Esophagus squamous epithelium (tissue), 5 donors: Measurements from ENCODE around the gene MEP1B. TPM values are rescaled to one million over a fixed set of nuclear protein-coding genes. Genes with fewer than 3 reads are reported as not detected.

ENCODE experiments used
- DNase-seq: peaks from one replicate; lab custom pipeline; 2025; lab: John Stamatoyannopoulos, UW
- H3K27ac ChIP-seq, 4 donors: fragments of 200-600 bp; sonication (generic); one replicate each; pipeline ENCODE4 v1.5.1; 2016 to 2019; ENCODE audit warnings: mild to moderate bottlenecking in 1 of 4
- H3K27me3 ChIP-seq, 4 donors: fragments of 200-600 bp; sonication (generic); 1 replicate in 3 of 4; 2 replicates in 1 of 4; pipeline versions ENCODE4 v1.5.1 to v1.6.0; 2017 to 2021; ENCODE audit warnings: antibody characterized with exemption in 1 of 4
- H3K36me3 ChIP-seq, 3 donors: fragments of 200-600 bp; sonication (generic); one replicate each; pipeline ENCODE4 v1.5.1; 2016 to 2019
- H3K4me1 ChIP-seq, 3 donors: fragments of 200-600 bp; sonication (generic); one replicate each; pipeline ENCODE4 v1.5.1; 2017 to 2019
- H3K4me3 ChIP-seq, 4 donors: fragments of 200-600 bp; sonication (generic); 1 replicate in 3 of 4; 2 replicates in 1 of 4; pipeline ENCODE4 v1.5.1; 2016 to 2019; ENCODE audit warnings: mild to moderate bottlenecking in 2 of 4, moderate library complexity in 1 of 4
- H3K9me3 ChIP-seq, 3 donors: fragments of 200-600 bp; sonication (generic); one replicate each; pipeline ENCODE4 v1.5.1; 2016 to 2019
- POLR2A ChIP-seq, 4 donors: fragments of 450-650 bp; IDR thresholded peaks; one replicate each; pipeline ENCODE4 v1.6.1; 2017; ENCODE audit warnings: antibody characterized with exemption in 4 of 4, mild to moderate bottlenecking in 4 of 4, moderate library complexity in 3 of 4
- WGBS, 2 donors: methylation state at CpG; one replicate each; pipeline ENCODE4 v1.1.5; 2018; 5-methylcytosine and 5-hydroxymethylcytosine counted together
- intact Hi-C: fragments of 100-400 bp; cut with DNase I; formaldehyde crosslinking; loops from one replicate; pipeline ENCODE4 v1.15.0; 2022
- total RNA-seq, 4 donors: library from RNA; depleted of rRNA; stranded (reverse); fragments of >200 nt; gene quantifications; one replicate each; pipeline ENCODE4 v1.1.0, GENCODE V29; 2016
- TF ChIP-seq, protein P1 (sequence below), 6 experiments: fragments of 450-650 bp in 4 of 6; fragments of 200-600 bp in 2 of 6; sonication (generic) in 2 of 6; IDR thresholded peaks; one replicate each; pipeline ENCODE4 v1.5.1; 2016 to 2019; ENCODE audit warnings: antibody characterized with exemption in 6 of 6, mild to moderate bottlenecking in 4 of 6, moderate library complexity in 4 of 6
- donor health status: DM: yes; HTN: yes; CAD: no.

MEP1B gene
- total RNA-seq, 4 donors from 2014 or later: not detected

DNA sequence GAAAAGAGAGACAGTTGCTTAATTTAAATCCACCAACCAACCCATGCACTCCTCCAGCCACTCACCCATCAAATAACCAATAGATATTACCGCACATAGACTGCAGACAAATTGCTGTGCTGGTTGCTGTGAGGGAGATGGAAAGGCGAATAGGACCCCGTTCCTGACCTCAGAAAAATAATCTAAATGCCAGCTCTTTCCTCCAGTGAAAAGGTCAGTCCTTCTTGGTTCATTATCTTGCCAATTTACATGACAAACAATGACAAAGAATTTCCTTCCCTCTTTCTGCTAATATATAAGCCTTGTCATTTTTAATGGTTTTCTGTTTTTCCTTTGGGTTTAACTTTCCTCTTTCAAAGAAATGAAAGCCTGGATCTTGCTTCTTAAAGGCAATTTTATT, 61.6 kb downstream of the MEP1B start:
- Histone ChIP-seq H3K9me3 (no peaks in the 10 kb centered on the region), H3K4me1 (no peaks in the 10 kb centered on the region), H3K27me3 (no peaks in the 10 kb centered on the region), H3K27ac (no peak overlapping the region), H3K4me3 (no peak overlapping the region), H3K36me3 (no peaks in the 10 kb centered on the region)
- TF ChIP-seq, protein P1, sequence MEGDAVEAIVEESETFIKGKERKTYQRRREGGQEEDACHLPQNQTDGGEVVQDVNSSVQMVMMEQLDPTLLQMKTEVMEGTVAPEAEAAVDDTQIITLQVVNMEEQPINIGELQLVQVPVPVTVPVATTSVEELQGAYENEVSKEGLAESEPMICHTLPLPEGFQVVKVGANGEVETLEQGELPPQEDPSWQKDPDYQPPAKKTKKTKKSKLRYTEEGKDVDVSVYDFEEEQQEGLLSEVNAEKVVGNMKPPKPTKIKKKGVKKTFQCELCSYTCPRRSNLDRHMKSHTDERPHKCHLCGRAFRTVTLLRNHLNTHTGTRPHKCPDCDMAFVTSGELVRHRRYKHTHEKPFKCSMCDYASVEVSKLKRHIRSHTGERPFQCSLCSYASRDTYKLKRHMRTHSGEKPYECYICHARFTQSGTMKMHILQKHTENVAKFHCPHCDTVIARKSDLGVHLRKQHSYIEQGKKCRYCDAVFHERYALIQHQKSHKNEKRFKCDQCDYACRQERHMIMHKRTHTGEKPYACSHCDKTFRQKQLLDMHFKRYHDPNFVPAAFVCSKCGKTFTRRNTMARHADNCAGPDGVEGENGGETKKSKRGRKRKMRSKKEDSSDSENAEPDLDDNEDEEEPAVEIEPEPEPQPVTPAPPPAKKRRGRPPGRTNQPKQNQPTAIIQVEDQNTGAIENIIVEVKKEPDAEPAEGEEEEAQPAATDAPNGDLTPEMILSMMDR (IDR thresholded peaks at IDR 0.05): no peak
- TF ChIP-seq POLR2A (IDR thresholded peaks at IDR 0.05): no peak
- no peak for DNase-seq
- intact Hi-C loops: no loop called here
- WGBS, 2 donors: 62 to 65% methylated on average over 3 of the region's 3 CpGs

DNA sequence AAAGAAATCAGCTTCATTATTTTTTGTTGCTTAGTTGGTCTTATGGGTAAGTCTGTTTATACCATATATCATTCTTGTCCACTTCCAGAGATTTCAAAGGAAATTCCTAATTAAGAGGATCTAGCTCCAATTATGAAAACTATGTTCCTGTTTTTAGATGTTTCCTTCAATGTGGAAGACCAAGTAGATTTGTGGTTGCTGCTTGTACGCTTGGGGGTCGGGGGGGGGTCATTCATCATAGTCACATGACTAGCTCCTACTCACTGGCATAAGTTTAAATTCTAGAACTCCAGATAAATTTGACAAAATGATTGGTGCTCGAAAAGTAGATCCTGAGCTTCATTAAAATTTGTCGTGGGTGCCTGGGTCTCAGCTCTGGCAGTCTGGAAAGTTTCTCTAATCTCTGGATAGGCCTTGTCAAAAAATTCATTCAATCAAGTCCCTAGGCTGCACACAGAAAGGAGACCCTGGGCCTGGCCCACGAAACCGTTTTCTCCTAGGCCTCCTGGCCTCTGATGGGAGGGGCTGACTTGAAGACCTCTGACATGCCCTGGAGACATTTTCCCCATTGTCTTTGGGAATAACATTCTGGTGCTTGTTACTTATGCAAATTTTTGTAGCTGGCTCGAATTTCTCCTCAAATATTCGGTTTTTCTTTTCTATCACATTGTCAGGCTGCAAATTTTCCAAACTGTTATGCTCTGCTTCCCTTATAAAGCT, 62.5 kb downstream of the MEP1B start:
- Histone ChIP-seq H3K27me3 (no peaks in the 10 kb centered on the region), H3K36me3 (no peaks in the 10 kb centered on the region), H3K4me1 (no peaks in the 10 kb centered on the region), H3K27ac (no peak overlapping the region), H3K4me3 (no peak overlapping the region), H3K9me3 (no peaks in the 10 kb centered on the region)
- WGBS, 2 donors: 60 to 75% methylated on average over 8 of the region's 8 CpGs
- no peak for DNase-seq
- no peak for TF ChIP-seq POLR2A (IDR thresholded peaks at IDR 0.05)
- TF ChIP-seq, protein P1 (IDR thresholded peaks at IDR 0.05): no peak
- intact Hi-C loops: no loop called here

GRCh38 chr18:32255570-32255969, 65.7 kb downstream of the MEP1B start:
- no peaks in the 10 kb centered on the region for H3K9me3 ChIP-seq
- H3K27me3 ChIP-seq: no peaks in the 10 kb centered on the region
- H3K36me3 ChIP-seq: no peaks in the 10 kb centered on the region
- intact Hi-C loops: no loop called here
- 50 to 53% methylated on average over 3 of the region's 3 CpGs for WGBS, 2 donors
- H3K4me1 ChIP-seq: no peaks in the 10 kb centered on the region
- DNase-seq: no peak
- TF ChIP-seq POLR2A (IDR thresholded peaks at IDR 0.05): no peak
- TF ChIP-seq, protein P1 (IDR thresholded peaks at IDR 0.05): no peak
- no peak overlapping the region for H3K27ac ChIP-seq
- no peak overlapping the region for H3K4me3 ChIP-seq

GRCh38 chr18:32257084-32257785, 67.4 kb downstream of the MEP1B start:
- Histone ChIP-seq H3K27me3 (no peaks in the 10 kb centered on the region), H3K4me3 (no peak overlapping the region), H3K4me1 (no peaks in the 10 kb centered on the region), H3K9me3 (no peaks in the 10 kb centered on the region), H3K36me3 (no peaks in the 10 kb centered on the region), H3K27ac (no peak overlapping the region)
- no peak for DNase-seq
- intact Hi-C loops: no loop called here
- no peak for TF ChIP-seq POLR2A (IDR thresholded peaks at IDR 0.05)
- TF ChIP-seq, protein P1 (IDR thresholded peaks at IDR 0.05): no peak
- WGBS, 2 donors: 58 to 76% methylated on average over 5 of the region's 5 CpGs

DNA sequence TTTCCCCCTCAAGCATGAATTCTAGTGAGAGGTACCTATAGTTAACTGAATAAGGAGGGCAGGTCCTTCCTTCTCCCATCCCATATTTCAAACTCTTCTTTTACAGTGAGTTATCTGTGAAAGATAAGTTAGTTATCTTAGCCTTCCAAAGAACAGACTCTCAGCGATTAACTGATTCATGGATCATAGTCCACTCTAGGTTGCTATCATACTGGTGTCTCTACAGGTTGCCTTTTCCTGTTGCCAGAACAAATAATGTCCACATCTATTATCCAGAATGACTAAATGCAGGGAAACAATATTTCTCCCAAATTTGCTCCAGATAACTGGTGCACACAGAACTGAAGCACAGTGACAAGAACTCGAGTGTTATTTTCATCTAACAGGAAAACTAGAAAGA, 68.3 kb downstream of the MEP1B start:
- intact Hi-C loops: no loop called here
- no peaks in the 10 kb centered on the region for H3K27me3 ChIP-seq
- DNase-seq: no peak
- no peak overlapping the region for H3K4me3 ChIP-seq
- no peak for TF ChIP-seq POLR2A (IDR thresholded peaks at IDR 0.05)
- TF ChIP-seq, protein P1 (IDR thresholded peaks at IDR 0.05): no peak
- WGBS, 2 donors: 66 to 70% methylated on average over 2 of the region's 2 CpGs
- H3K27ac ChIP-seq: no peak overlapping the region
- no peaks in the 10 kb centered on the region for H3K9me3 ChIP-seq
- H3K36me3 ChIP-seq: no peaks in the 10 kb centered on the region
- H3K4me1 ChIP-seq: no peaks in the 10 kb centered on the region
